ENCODE measurements around the gene PLEKHA5.

Gene PLEKHA5

DNA sequence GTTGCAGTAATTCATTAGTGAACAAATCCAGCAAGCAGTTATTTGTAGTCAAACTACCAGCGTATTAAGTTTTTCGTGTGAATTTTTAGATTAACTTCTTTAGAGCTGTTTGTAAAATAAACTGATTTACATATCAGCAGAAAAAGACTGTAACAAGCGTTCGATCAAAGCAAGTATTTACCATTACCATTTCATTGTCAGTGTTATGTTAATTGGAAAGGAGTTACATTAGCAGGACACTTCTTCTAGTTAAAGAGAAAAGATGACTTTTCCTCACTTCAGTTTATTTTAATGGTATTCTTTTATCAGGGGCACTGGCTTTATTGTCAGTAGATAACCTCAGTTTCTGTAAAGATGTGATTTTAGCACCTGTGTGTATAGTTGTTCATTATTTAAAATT lies 158.6 kb downstream of the PLEKHA5 start:
- TF ChIP-seq, protein P1, sequence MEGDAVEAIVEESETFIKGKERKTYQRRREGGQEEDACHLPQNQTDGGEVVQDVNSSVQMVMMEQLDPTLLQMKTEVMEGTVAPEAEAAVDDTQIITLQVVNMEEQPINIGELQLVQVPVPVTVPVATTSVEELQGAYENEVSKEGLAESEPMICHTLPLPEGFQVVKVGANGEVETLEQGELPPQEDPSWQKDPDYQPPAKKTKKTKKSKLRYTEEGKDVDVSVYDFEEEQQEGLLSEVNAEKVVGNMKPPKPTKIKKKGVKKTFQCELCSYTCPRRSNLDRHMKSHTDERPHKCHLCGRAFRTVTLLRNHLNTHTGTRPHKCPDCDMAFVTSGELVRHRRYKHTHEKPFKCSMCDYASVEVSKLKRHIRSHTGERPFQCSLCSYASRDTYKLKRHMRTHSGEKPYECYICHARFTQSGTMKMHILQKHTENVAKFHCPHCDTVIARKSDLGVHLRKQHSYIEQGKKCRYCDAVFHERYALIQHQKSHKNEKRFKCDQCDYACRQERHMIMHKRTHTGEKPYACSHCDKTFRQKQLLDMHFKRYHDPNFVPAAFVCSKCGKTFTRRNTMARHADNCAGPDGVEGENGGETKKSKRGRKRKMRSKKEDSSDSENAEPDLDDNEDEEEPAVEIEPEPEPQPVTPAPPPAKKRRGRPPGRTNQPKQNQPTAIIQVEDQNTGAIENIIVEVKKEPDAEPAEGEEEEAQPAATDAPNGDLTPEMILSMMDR (IDR thresholded peaks at IDR 0.05) = no peak

DNA sequence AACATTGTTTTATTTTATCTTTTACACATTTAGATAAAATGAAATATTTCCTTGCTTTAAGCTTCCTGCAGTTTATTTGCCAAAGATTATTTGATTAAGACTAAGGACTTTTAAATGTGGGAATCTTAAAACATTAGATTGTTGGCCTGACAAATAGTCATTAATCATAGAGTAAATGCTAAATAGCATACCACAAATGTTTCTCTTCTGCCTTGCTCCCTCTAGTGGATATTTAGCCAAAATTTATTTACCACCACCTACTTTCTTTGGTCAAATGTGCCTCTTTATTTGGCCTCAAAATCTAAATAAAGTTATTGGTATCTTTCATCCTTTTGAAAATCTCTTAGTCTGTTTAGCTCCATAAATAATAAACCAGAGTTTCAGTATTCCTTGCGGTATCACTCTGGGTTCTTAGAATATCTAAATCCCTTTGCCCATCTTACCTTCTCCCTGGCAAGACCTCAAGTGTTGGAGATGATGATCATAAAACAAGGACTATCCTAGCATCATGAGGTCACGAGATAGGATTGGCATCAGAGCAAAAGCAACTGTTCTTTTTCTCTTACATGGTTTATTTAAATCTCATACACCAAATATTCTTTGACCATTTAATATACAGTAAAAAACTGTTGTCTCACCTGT lies 159.2 kb downstream of the PLEKHA5 start:
- TF ChIP-seq, protein P1 (IDR thresholded peaks at IDR 0.05) = peak; percentile 75

- TF ChIP-seq, protein P1 (IDR thresholded peaks at IDR 0.05) = no peak
Measured at GRCh38 chr12:19298836-19299605, 169.5 kb downstream of the PLEKHA5 start.

DNA sequence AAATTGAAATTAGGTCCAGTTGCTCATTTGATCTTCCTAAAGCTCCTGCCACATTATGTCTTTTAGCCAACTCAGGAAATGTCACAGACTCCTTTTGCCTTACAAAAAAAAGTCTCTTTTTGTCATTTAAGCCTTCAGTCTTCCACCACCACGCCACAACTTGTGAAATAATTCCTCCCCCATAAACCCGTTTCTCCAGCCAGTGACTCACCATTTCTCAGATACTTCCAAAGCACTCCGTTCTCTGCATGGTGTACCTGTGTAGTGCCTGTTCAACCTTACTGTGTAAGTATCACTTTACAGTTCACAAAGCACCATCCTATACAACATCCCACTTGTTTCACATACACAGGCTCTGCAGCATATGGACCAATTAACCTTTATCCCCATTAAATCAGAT lies 170.2 kb downstream of the PLEKHA5 start:
- TF ChIP-seq, protein P1 (IDR thresholded peaks at IDR 0.05) = no peak

DNA sequence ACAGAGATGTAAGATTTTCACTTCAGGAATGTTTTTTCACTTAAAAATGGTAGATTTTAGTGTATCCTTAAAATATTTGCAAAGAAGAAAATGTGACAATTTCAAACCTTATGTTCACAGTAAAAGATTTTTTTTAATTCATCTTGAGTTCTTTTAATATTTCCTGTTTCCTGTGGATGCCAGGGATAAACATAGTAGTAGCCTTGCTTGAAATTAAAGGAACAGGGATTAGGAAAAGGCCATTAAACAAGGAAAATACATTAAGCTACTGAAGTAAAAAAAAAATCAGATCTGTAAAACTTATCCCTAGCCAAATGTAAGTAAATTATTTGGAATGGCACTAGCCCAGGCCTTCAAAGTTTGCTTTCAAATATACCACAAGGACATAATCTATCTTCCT lies 171.7 kb downstream of the PLEKHA5 start:
- TF ChIP-seq, protein P1 (IDR thresholded peaks at IDR 0.05) = no peak

GRCh38 chr12:19301688-19302087 lies 172.2 kb downstream of the PLEKHA5 start:
- TF ChIP-seq, protein P1 (IDR thresholded peaks at IDR 0.05) = no peak

- TF ChIP-seq, protein P1 (IDR thresholded peaks at IDR 0.05) = no peak
Measured at GRCh38 chr12:19302100-19302640, 172.6 kb downstream of the PLEKHA5 start.
